Fibroblast of lung (primary cell): ENCODE results near the gene HASPIN. TPM values are rescaled to one million over a fixed set of nuclear protein-coding genes. Genes with fewer than 3 reads are reported as not detected.

Experiments
- DNase-seq, 2 donors: peaks; one replicate each; pipeline versions ENCODE4 v3.0.0 to v3.0.0-alpha.2; 2010; ENCODE audit warnings: low read depth in 2 of 2
- H2AFZ ChIP-seq: 2 replicates; pipeline ENCODE4 v1.5.1; 2012; ENCODE audit warnings: low read length, control low read depth, inconsistent platforms
- H3K27ac ChIP-seq: 2 replicates; pipeline ENCODE4 v1.5.1; 2011; ENCODE audit warnings: low read length, control low read depth; ENCODE audit not compliant: insufficient read depth
- H3K27me3 ChIP-seq: 2 replicates; pipeline ENCODE4 v1.5.1; 2011; ENCODE audit warnings: mild to moderate bottlenecking, low read length; ENCODE audit not compliant: control insufficient read depth, insufficient read depth
- H3K36me3 ChIP-seq: 2 replicates; pipeline ENCODE4 v1.5.1; 2011; ENCODE audit warnings: low read length; ENCODE audit not compliant: control insufficient read depth, insufficient read depth
- H3K4me1 ChIP-seq: 2 replicates; pipeline ENCODE4 v1.5.1; 2011; ENCODE audit warnings: low read length; ENCODE audit not compliant: control insufficient read depth, insufficient read depth; ENCODE audit errors: extremely low read depth
- H3K4me2 ChIP-seq: 2 replicates; pipeline ENCODE4 v1.5.1; 2011; ENCODE audit warnings: low read length, control low read depth; ENCODE audit not compliant: insufficient read depth; ENCODE audit errors: extremely low read depth
- H3K4me3 ChIP-seq, 4 experiments: fragments of 200-600 bp in 1 of 4; sonication (generic) in 1 of 4; replicated peaks in 1 of 4; 2 replicates each; pipeline ENCODE4 v1.5.1; 2011 to 2016; ENCODE audit warnings: low read length in 4 of 4, low read depth in 3 of 4, mild to moderate bottlenecking in 3 of 4, control low read depth in 2 of 4, inconsistent platforms in 1 of 4, mixed read lengths in 1 of 4; ENCODE audit not compliant: insufficient read depth in 1 of 4; ENCODE audit errors: control extremely low read depth in 1 of 4
- H3K79me2 ChIP-seq: 2 replicates; pipeline ENCODE4 v1.5.1; 2012; ENCODE audit warnings: mild to moderate bottlenecking, low read length, inconsistent platforms; ENCODE audit not compliant: control insufficient read depth, insufficient read depth
- H3K9ac ChIP-seq: 2 replicates; pipeline ENCODE4 v1.5.1; 2011; ENCODE audit warnings: mild to moderate bottlenecking, low read length, control low read depth; ENCODE audit not compliant: insufficient read depth
- H3K9me3 ChIP-seq: 2 replicates; pipeline ENCODE4 v1.5.1; 2012; ENCODE audit warnings: low read depth, low read length; ENCODE audit not compliant: control insufficient read depth, insufficient read depth
- H4K20me1 ChIP-seq: 2 replicates; pipeline ENCODE4 v1.5.1; 2011; ENCODE audit warnings: low read length; ENCODE audit not compliant: control insufficient read depth, insufficient read depth; ENCODE audit errors: extremely low read depth
- EZH2 ChIP-seq: IDR thresholded peaks from 2 replicates; pipeline ENCODE4 v1.5.1; 2012; ENCODE audit warnings: low read length, control low read depth, mild to moderate bottlenecking; ENCODE audit errors: missing control alignments
- polyA plus RNA-seq, 2 donors: library from polyadenylated mRNA; depleted of rRNA in 1 of 2; stranded (reverse) in 1 of 2; unstranded in 1 of 2; fragments of >200 nt; gene quantifications; 2 replicates each; pipeline ENCODE4 v1.2.1, GENCODE V29; 2011 to 2012; ENCODE audit warnings: missing spikeins in 1 of 2
- total RNA-seq: library from RNA; depleted of rRNA; stranded (reverse); fragments of >200 nt; gene quantifications from 2 replicates; pipeline ENCODE4 v1.2.1, GENCODE V29; 2014
- TF ChIP-seq, protein P1 (sequence below), 2 donors: IDR thresholded peaks in 1 of 2; conservative IDR thresholded peaks in 1 of 2; 1 replicate in 1 of 2; 2 replicates in 1 of 2; pipeline ENCODE4 v1.5.1; 2011 to 2012; ENCODE audit warnings: low read length in 2 of 2, control low read depth in 1 of 2, inconsistent platforms in 1 of 2, low read depth in 1 of 2, mild to moderate bottlenecking in 1 of 2

The HASPIN gene
- total and polyA plus RNA-seq, 2 donors (not counting 1 experiment from before 2014, with no cell fraction given) = 1.5 to 2.0 TPM

DNA sequence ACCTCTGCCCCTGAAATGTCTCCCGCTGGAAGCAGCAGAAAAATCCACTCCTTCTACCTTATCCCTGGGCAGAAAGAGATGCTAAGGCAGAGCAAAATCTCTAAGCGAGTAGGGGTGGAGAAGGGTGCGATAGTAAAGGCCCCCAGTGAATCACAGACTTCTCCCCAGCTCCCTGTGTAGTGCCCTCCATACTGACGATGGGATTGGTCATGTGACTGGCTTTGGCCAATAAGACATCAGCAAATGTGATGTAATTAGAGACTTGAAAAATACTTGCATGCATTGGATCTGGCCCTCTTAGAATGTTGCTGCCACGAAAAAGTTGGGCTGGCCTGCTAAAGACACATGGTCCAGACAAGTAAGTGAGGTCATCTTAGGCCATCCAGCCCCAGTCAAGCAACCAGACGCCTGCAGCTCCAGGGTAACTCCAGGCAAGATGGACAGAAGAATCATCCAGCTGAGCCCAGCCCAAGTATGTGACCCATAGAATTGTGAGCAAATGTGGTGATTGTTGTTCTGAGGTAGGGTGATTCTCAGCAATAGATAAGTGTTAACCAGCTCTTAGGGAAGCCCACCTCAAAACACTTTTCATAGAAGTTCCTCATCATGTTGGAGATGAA, 36.0 kb downstream of the HASPIN start:
- no peaks in the 10 kb centered on the region for H3K36me3 ChIP-seq
- H3K4me1 ChIP-seq = no peaks in the 10 kb centered on the region
- H2AFZ ChIP-seq = no peak overlapping the region
- no peaks in the 10 kb centered on the region for H3K27me3 ChIP-seq
- H3K9me3 ChIP-seq = no peaks in the 10 kb centered on the region
- no peak overlapping the region for H3K4me2 ChIP-seq
- no peak overlapping the region for H3K9ac ChIP-seq
- TF ChIP-seq EZH2 = no peak
- TF ChIP-seq, protein P1, sequence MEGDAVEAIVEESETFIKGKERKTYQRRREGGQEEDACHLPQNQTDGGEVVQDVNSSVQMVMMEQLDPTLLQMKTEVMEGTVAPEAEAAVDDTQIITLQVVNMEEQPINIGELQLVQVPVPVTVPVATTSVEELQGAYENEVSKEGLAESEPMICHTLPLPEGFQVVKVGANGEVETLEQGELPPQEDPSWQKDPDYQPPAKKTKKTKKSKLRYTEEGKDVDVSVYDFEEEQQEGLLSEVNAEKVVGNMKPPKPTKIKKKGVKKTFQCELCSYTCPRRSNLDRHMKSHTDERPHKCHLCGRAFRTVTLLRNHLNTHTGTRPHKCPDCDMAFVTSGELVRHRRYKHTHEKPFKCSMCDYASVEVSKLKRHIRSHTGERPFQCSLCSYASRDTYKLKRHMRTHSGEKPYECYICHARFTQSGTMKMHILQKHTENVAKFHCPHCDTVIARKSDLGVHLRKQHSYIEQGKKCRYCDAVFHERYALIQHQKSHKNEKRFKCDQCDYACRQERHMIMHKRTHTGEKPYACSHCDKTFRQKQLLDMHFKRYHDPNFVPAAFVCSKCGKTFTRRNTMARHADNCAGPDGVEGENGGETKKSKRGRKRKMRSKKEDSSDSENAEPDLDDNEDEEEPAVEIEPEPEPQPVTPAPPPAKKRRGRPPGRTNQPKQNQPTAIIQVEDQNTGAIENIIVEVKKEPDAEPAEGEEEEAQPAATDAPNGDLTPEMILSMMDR (conservative IDR thresholded peaks at IDR 0.05 in 1 of 2, IDR thresholded peaks at IDR 0.05 in 1 of 2; ENCODE audit: low read depth in 1 of 2, low read length in 2 of 2) = no peak
- H3K27ac ChIP-seq = no peak overlapping the region
- no peaks in the 10 kb centered on the region for H4K20me1 ChIP-seq
- no peak for DNase-seq
- H3K79me2 ChIP-seq = no peaks in the 10 kb centered on the region
- H3K4me3 ChIP-seq = no peak overlapping the region

DNA sequence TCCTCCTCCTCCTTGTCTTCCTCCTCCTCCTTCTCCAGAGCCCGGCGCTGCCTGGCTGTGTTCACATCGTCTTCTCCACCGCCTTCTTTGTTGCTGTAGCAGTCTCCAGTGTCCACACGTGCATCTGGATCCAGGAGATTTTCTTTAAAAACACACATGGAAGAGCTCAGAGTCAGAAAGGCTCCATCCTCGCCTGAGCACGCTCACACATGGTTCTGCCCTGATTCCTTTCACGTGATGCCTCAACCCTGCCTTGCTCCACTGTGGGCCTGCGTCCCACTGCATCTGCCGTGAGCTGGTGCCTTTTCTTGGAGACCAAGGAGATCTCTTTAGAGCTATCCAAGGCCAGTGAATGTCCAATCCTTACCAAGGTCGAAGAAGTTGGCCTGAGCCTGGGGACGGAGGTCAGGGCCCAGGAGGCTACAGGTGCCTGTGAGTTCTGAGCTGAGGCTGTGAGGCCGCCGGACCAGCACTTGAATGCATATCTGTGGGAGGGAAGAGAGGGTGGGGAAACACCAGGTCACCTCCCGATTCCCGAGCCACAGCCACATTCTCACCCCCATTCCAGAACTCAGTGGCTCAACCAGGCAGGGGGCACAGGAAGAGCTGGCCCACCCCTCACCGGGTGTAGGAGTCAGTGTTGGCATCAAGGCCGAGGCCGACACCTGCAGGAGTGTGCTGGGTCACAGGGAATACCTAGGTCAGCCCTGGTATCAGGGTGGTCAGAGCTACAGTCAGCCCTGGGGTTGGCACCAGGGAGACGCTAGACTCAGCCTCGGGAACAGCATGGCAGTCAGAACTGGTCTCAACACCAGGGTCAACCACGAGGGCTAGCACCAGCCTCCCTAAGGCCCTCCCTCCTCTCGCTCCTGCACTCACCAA, 37.6 kb downstream of the HASPIN start:
- no peaks in the 10 kb centered on the region for H4K20me1 ChIP-seq
- H3K27ac ChIP-seq = no peak overlapping the region
- no peak overlapping the region for H3K9ac ChIP-seq
- no peak overlapping the region for H3K4me2 ChIP-seq
- no peak overlapping the region for H3K4me3 ChIP-seq
- H2AFZ ChIP-seq = no peak overlapping the region
- no peak for DNase-seq
- H3K9me3 ChIP-seq = no peaks in the 10 kb centered on the region
- no peak for TF ChIP-seq EZH2
- TF ChIP-seq, protein P1 (conservative IDR thresholded peaks at IDR 0.05 in 1 of 2, IDR thresholded peaks at IDR 0.05 in 1 of 2; ENCODE audit: low read depth in 1 of 2, low read length in 2 of 2) = no peak
- H3K79me2 ChIP-seq = no peaks in the 10 kb centered on the region
- no peaks in the 10 kb centered on the region for H3K27me3 ChIP-seq
- H3K36me3 ChIP-seq = no peaks in the 10 kb centered on the region
- H3K4me1 ChIP-seq = no peaks in the 10 kb centered on the region

DNA sequence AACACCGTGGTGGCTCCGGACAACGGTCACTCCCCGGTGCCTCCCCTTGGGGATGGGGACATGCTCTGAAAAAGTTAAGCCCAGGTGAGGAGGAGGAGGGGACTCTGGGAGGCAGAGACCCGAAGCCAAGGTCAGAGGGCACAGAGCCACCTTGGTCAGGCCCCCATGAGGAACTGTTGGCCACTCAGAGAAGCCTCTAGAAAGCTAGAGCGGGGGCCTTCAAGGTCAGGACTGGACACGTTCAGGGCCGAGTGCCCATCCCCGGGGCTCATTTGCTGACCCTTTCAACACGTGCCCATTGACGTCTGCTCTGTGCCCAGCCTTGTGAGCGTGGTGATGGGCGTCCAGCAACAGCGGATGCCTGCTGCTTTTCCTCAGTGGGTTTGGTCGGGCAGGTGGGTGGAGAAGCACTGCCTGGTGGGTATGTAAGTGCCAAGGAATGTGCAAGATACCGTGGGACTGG, 38.2 kb downstream of the HASPIN start:
- H3K36me3 ChIP-seq = no peaks in the 10 kb centered on the region
- no peak overlapping the region for H3K27ac ChIP-seq
- H3K9ac ChIP-seq = no peak overlapping the region
- no peak overlapping the region for H3K4me2 ChIP-seq
- no peak overlapping the region for H2AFZ ChIP-seq
- H3K4me3 ChIP-seq = no peak overlapping the region
- H3K79me2 ChIP-seq = no peaks in the 10 kb centered on the region
- H3K4me1 ChIP-seq = no peaks in the 10 kb centered on the region
- no peaks in the 10 kb centered on the region for H4K20me1 ChIP-seq
- TF ChIP-seq, protein P1 (conservative IDR thresholded peaks at IDR 0.05 in 1 of 2, IDR thresholded peaks at IDR 0.05 in 1 of 2; ENCODE audit: low read depth in 1 of 2, low read length in 2 of 2) = no peak
- no peak for TF ChIP-seq EZH2
- DNase-seq = no peak
- no peaks in the 10 kb centered on the region for H3K9me3 ChIP-seq
- H3K27me3 ChIP-seq = no peaks in the 10 kb centered on the region
